Thoracic aorta (tissue), 2 donors: ENCODE results near the gene TNIP3. TPM values are rescaled to one million over a fixed set of nuclear protein-coding genes. Genes with fewer than 3 reads are reported as not detected.
A peak's percentile ranks its signal among the peaks of the same experiment; 100 is the strongest.

ENCODE experiments used
- ATAC-seq: fragments of 150-250 bp; one replicate; pipeline ENCODE4 v1.8.0; 2017; ENCODE audit warnings: low read depth; ENCODE audit not compliant: insufficient number of reproducible peaks, low FRiP score
- DNase-seq: peaks from one replicate; pipeline ENCODE4 v3.0.0-alpha.2; 2020; ENCODE audit warnings: low spot score
- H3K27ac ChIP-seq, 2 donors: fragments of 200-600 bp; sonication (generic); 1 replicate in 1 of 2; 2 replicates in 1 of 2; pipeline ENCODE4 v1.5.1; 2016; ENCODE audit warnings: mild to moderate bottlenecking in 2 of 2, moderate library complexity in 2 of 2
- H3K27me3 ChIP-seq: fragments of 200-600 bp; sonication (generic); replicated peaks from 2 replicates; pipeline ENCODE4 v1.6.0; 2016; ENCODE audit warnings: mild to moderate bottlenecking; ENCODE audit not compliant: insufficient read depth
- H3K36me3 ChIP-seq: fragments of 200-600 bp; sonication (generic); one replicate; pipeline ENCODE4 v1.5.1; 2016
- H3K4me1 ChIP-seq, 2 donors: fragments of 200-600 bp; sonication (generic); 1 replicate in 1 of 2; 2 replicates in 1 of 2; pipeline versions ENCODE4 v1.5.1 to v1.6.0; 2016; ENCODE audit warnings: low read depth in 2 of 2, mild to moderate bottlenecking in 1 of 2; ENCODE audit not compliant: control insufficient read depth in 1 of 2
- H3K4me3 ChIP-seq: fragments of 200-600 bp; sonication (generic); 2 replicates; pipeline ENCODE4 v1.5.1; 2016; ENCODE audit warnings: mild to moderate bottlenecking
- H3K9me3 ChIP-seq: fragments of 200-600 bp; sonication (generic); 2 replicates; pipeline ENCODE4 v1.5.1; 2016
- CTCF ChIP-seq: fragments of 200-600 bp; sonication (generic); IDR thresholded peaks from one replicate; pipeline ENCODE4 v1.5.1; 2019; ENCODE audit warnings: antibody characterized with exemption
- total RNA-seq, 2 donors: library from RNA; depleted of rRNA; stranded (reverse); fragments of >200 nt; gene quantifications; one replicate each; pipeline versions ENCODE4 v1.1.0 to v1.2.3, GENCODE V29; 2016

TNIP3 gene
- total RNA-seq, 2 donors from 2014 or later, result 1.1 TPM; not detected in 1

GRCh38 chr4:121098266-121098665, 65.9 kb downstream of the TNIP3 start:
- H3K27me3 ChIP-seq, result no peaks in the 10 kb centered on the region
- no peak overlapping the region for H3K4me3 ChIP-seq
- DNase-seq, result no peak
- H3K4me1 ChIP-seq, result no peaks in the 10 kb centered on the region
- H3K36me3 ChIP-seq, result no peaks in the 10 kb centered on the region
- TF ChIP-seq CTCF, result no peak
- H3K27ac ChIP-seq, result no peak overlapping the region
- no peak for ATAC-seq
- no peaks in the 10 kb centered on the region for H3K9me3 ChIP-seq

GRCh38 chr4:121096629-121097028, 67.5 kb downstream of the TNIP3 start:
- ATAC-seq, result no peak
- Histone ChIP-seq H3K4me1 (no peaks in the 10 kb centered on the region), H3K4me3 (no peak overlapping the region), H3K9me3 (no peaks in the 10 kb centered on the region), H3K27ac (no peak overlapping the region), H3K36me3 (no peaks in the 10 kb centered on the region), H3K27me3 (no peaks in the 10 kb centered on the region)
- peak; percentile 51 for TF ChIP-seq CTCF
- no peak for DNase-seq

GRCh38 chr4:121096191-121096590, 67.9 kb downstream of the TNIP3 start:
- TF ChIP-seq CTCF, result no peak
- DNase-seq (no peak), ATAC-seq (no peak)
- Histone ChIP-seq H3K9me3 (no peaks in the 10 kb centered on the region), H3K27ac (no peak overlapping the region), H3K4me1 (no peaks in the 10 kb centered on the region), H3K4me3 (no peak overlapping the region), H3K27me3 (no peaks in the 10 kb centered on the region), H3K36me3 (no peaks in the 10 kb centered on the region)

GRCh38 chr4:121094297-121094966, 69.7 kb downstream of the TNIP3 start:
- H3K27ac ChIP-seq, result no peak overlapping the region
- no peak for DNase-seq
- no peaks in the 10 kb centered on the region for H3K4me1 ChIP-seq
- no peak overlapping the region for H3K4me3 ChIP-seq
- TF ChIP-seq CTCF, result no peak
- H3K27me3 ChIP-seq, result no peaks in the 10 kb centered on the region
- no peaks in the 10 kb centered on the region for H3K36me3 ChIP-seq
- no peak for ATAC-seq
- H3K9me3 ChIP-seq, result no peaks in the 10 kb centered on the region

GRCh38 chr4:121093261-121093660, 70.9 kb downstream of the TNIP3 start:
- no peak for ATAC-seq
- Histone ChIP-seq H3K27ac (no peak overlapping the region), H3K4me3 (no peak overlapping the region)

More at GRCh38 chr4:121093261-121093660, 70.9 kb downstream of the TNIP3 start:
- TF ChIP-seq CTCF, result no peak
- Histone ChIP-seq H3K4me1 (no peaks in the 10 kb centered on the region), H3K27me3 (no peaks in the 10 kb centered on the region), H3K9me3 (no peaks in the 10 kb centered on the region), H3K36me3 (no peaks in the 10 kb centered on the region)
- DNase-seq, result no peak
